Stomach (tissue), 9 donors: ENCODE results near the gene MYO1B. TPM values are rescaled to one million over a fixed set of nuclear protein-coding genes. Genes with fewer than 3 reads are reported as not detected.

Experiments used
- DNase-seq, 2 donors: peaks; one replicate each; pipeline versions ENCODE4 v3.0.0 to v3.0.0-alpha.2; 2013 to 2019
- H3K27ac ChIP-seq, 5 donors: fragments of 200-600 bp in 4 of 5; sonication (generic) in 4 of 5; one replicate each; pipeline ENCODE4 v1.5.1; 2013 to 2019; ENCODE audit warnings: mild to moderate bottlenecking in 1 of 5, moderate library complexity in 1 of 5
- H3K27me3 ChIP-seq, 3 donors: fragments of 200-600 bp; sonication (generic); one replicate each; pipeline ENCODE4 v1.5.1; 2017 to 2019; ENCODE audit warnings: mixed run types in 1 of 3
- H3K36me3 ChIP-seq, 4 donors: fragments of 200-600 bp; sonication (generic); 1 replicate in 3 of 4; 2 replicates in 1 of 4; pipeline ENCODE4 v1.5.1; 2016 to 2019
- H3K4me1 ChIP-seq, 4 donors: fragments of 200-600 bp; sonication (generic); one replicate each; pipeline ENCODE4 v1.5.1; 2016 to 2019
- H3K4me3 ChIP-seq, 4 donors: fragments of 200-600 bp; sonication (generic) in 3 of 4; one replicate each; pipeline ENCODE4 v1.5.1; 2016 to 2019; ENCODE audit warnings: mild to moderate bottlenecking in 1 of 4
- H3K9me3 ChIP-seq, 4 donors: fragments of 200-600 bp; sonication (generic); one replicate each; pipeline ENCODE4 v1.5.1; 2016 to 2019
- CTCF ChIP-seq, 7 experiments: fragments of 450-650 bp in 4 of 7; fragments of 200-600 bp in 3 of 7; sonication (generic) in 3 of 7; IDR thresholded peaks; one replicate each; pipeline ENCODE4 v1.5.1; 2016 to 2019; ENCODE audit warnings: antibody characterized with exemption in 7 of 7, control low read depth in 2 of 7, mild to moderate bottlenecking in 1 of 7
- EP300 ChIP-seq: sonication (generic); formaldehyde crosslinking; IDR thresholded peaks from one replicate; pipeline ENCODE4 v1.6.1; 2017; ENCODE audit warnings: antibody characterized with exemption
- POLR2A ChIP-seq, 4 donors: fragments of 450-650 bp; IDR thresholded peaks; one replicate each; pipeline ENCODE4 v1.6.1; 2016; ENCODE audit warnings: antibody characterized with exemption in 4 of 4, control low read depth in 2 of 4, mild to moderate bottlenecking in 1 of 4, moderate library complexity in 1 of 4
- POLR2AphosphoS5 ChIP-seq, 3 donors: sonication (generic); formaldehyde crosslinking; IDR thresholded peaks; one replicate each; pipeline ENCODE4 v1.6.1; 2016; ENCODE audit warnings: antibody characterized with exemption in 3 of 3
- WGBS, 5 donors: extraction: QIAGEN DNeasy Blood & Tissue Kit in 3 of 5; methylation state at CpG; one replicate each; pipeline versions ENCODE4 v1.1.5 to v1.1.7; 2013 to 2018; 5-methylcytosine and 5-hydroxymethylcytosine counted together
- intact Hi-C: fragments of 100-400 bp; cut with DNase I; formaldehyde crosslinking; loops from one replicate; pipeline ENCODE4 v1.15.1; 2023; ENCODE audit warnings: low total_unique reads
- polyA plus RNA-seq, 3 donors: library from polyadenylated mRNA; stranded (reverse); fragments of 200-250 nt; gene quantifications; one replicate each; pipeline ENCODE4 v1.2.3, GENCODE V29; 2013
- total RNA-seq, 5 donors: library from RNA; depleted of rRNA; stranded (reverse); fragments of >200 nt; gene quantifications; one replicate each; pipeline versions ENCODE4 v1.1.0 to v1.2.3, GENCODE V29; 2014 to 2016
- donor health status: healthy with polysubstance abuse.
- donor health status: Bipolar disorder and iron deficiency.
- donor health status: healthy.

The MYO1B gene
- total and polyA plus RNA-seq, 8 donors, result 6.1 to 123 (median 16.4) TPM

GRCh38 chr2:191199929-191200512, 45.2 kb upstream of the MYO1B start:
- WGBS, 5 donors, result 93 to 96% (median 95%) methylated on average over 6 of the region's 6 CpGs
- Histone ChIP-seq H3K36me3 (no peaks in the 10 kb centered on the region), H3K27ac (no peak overlapping the region), H3K4me3 (no peak overlapping the region), H3K27me3 (no peaks in the 10 kb centered on the region), H3K9me3 (peaks cover 0 to 5% (median 0%) of the 10 kb centered on the region in 4 donors), H3K4me1 (no peaks in the 10 kb centered on the region)
- intact Hi-C loops, result no loop called here
- no peak for DNase-seq
- TF ChIP-seq POLR2AphosphoS5 (IDR thresholded peaks at IDR 0.05), result no peak
- no peak for TF ChIP-seq EP300
- no peak for TF ChIP-seq CTCF (IDR thresholded peaks at IDR 0.05)
- no peak for TF ChIP-seq POLR2A (IDR thresholded peaks at IDR 0.05)

GRCh38 chr2:191200910-191201309, 44.3 kb upstream of the MYO1B start:
- 88 to 95% (median 94%) methylated on average over 1 of the region's 1 CpG for WGBS, 5 donors
- no peak overlapping the region for H3K4me3 ChIP-seq
- H3K9me3 ChIP-seq, result peaks cover 0 to 5% (median 0%) of the 10 kb centered on the region in 4 donors
- intact Hi-C loops, result no loop called here
- H3K36me3 ChIP-seq, result no peaks in the 10 kb centered on the region
- DNase-seq, result no peak
- TF ChIP-seq POLR2A (IDR thresholded peaks at IDR 0.05) (no peak), POLR2AphosphoS5 (IDR thresholded peaks at IDR 0.05) (no peak), CTCF (IDR thresholded peaks at IDR 0.05) (no peak), EP300 (no peak)
- H3K4me1 ChIP-seq, result no peaks in the 10 kb centered on the region
- no peaks in the 10 kb centered on the region for H3K27me3 ChIP-seq
- H3K27ac ChIP-seq, result no peak overlapping the region

- peak in 1 of 2 donors; percentile 44 for DNase-seq
- Histone ChIP-seq H3K27me3 (no peaks in the 10 kb centered on the region), H3K4me1 (no peaks in the 10 kb centered on the region), H3K4me3 (no peak overlapping the region), H3K36me3 (no peaks in the 10 kb centered on the region), H3K27ac (peak overlapping the region in 2 of 5 donors; percentile 12 to 38), H3K9me3 (peaks cover 0 to 5% (median 0%) of the 10 kb centered on the region in 4 donors)
- no peak for TF ChIP-seq POLR2AphosphoS5 (IDR thresholded peaks at IDR 0.05)
- no peak for TF ChIP-seq EP300
- TF ChIP-seq CTCF (IDR thresholded peaks at IDR 0.05), result no peak
- no peak for TF ChIP-seq POLR2A (IDR thresholded peaks at IDR 0.05)
- intact Hi-C loops, result no loop called here
- WGBS, 5 donors, result 46 to 67% (median 56%) methylated on average over 2 of the region's 2 CpGs
Observed at GRCh38 chr2:191202209-191202721, 42.9 kb upstream of the MYO1B start.

- intact Hi-C loops, result no loop called here
Observed at GRCh38 chr2:191202881-191203397, 42.3 kb upstream of the MYO1B start.

More at GRCh38 chr2:191202881-191203397, 42.3 kb upstream of the MYO1B start:
- peaks cover 0 to 5% (median 0%) of the 10 kb centered on the region in 4 donors for H3K9me3 ChIP-seq
- no peak overlapping the region for H3K4me3 ChIP-seq
- 43 to 66% (median 60%) methylated on average over 5 of the region's 5 CpGs for WGBS, 5 donors
- TF ChIP-seq POLR2AphosphoS5 (IDR thresholded peaks at IDR 0.05) (no peak), CTCF (IDR thresholded peaks at IDR 0.05) (no peak), EP300 (no peak)
- H3K36me3 ChIP-seq, result no peaks in the 10 kb centered on the region
- H3K4me1 ChIP-seq, result no peaks in the 10 kb centered on the region
- H3K27ac ChIP-seq, result peak overlapping the region in 2 of 5 donors; percentile 12 to 38
- peak in 1 of 2 donors; percentile 42 for DNase-seq
- H3K27me3 ChIP-seq, result no peaks in the 10 kb centered on the region
